Activated CD4-positive, alpha-beta T cell treated with anti-CD3 and anti-CD28 coated beads, Interleukin-2, amount 10 ng/mL, durations not matched to agents 24 days and 14 days (primary cell): ENCODE measurements around the gene ATF7IP2. TPM values are rescaled to one million over a fixed set of nuclear protein-coding genes. Genes with fewer than 3 reads are reported as not detected.
A peak's percentile ranks its signal among the peaks of the same experiment; 100 is the strongest.
"Not testable (repeated sequence)": the region's sequence is repeated elsewhere in the genome, so short reads cannot be mapped to it uniquely, and the experiment has no call there.

Experiments used
- DNase-seq: peaks from one replicate; pipeline ENCODE4 v3.0.0; 2022
- H3K27ac Mint-ChIP-seq: one replicate; pipeline ENCODE4 v1.8.0; 2022; ENCODE audit warnings: mild to moderate bottlenecking, mixed read lengths
- H3K27me3 Mint-ChIP-seq: one replicate; pipeline ENCODE4 v1.8.0; 2022; ENCODE audit warnings: mixed read lengths
- H3K36me3 Mint-ChIP-seq: one replicate; pipeline ENCODE4 v1.8.0; 2022; ENCODE audit warnings: low read depth, mild to moderate bottlenecking, mixed read lengths
- H3K4me1 Mint-ChIP-seq: one replicate; pipeline ENCODE4 v1.8.0; 2021; ENCODE audit warnings: mixed read lengths
- H3K4me3 Mint-ChIP-seq: one replicate; pipeline ENCODE4 v1.8.0; 2022; ENCODE audit warnings: mild to moderate bottlenecking, moderate library complexity, mixed read lengths
- H3K9me3 Mint-ChIP-seq: one replicate; pipeline ENCODE4 v1.8.0; 2021; ENCODE audit warnings: mixed read lengths
- intact Hi-C: fragments of 100-400 bp; cut with micrococcal nuclease; formaldehyde crosslinking; loops from one replicate; pipeline ENCODE4 v1.15.1; 2023
- total RNA-seq: library from RNA; stranded (reverse); gene quantifications from 2 replicates; pipeline ENCODE4 v1.2.3, GENCODE V29; 2022

The ATF7IP2 gene, protein sequence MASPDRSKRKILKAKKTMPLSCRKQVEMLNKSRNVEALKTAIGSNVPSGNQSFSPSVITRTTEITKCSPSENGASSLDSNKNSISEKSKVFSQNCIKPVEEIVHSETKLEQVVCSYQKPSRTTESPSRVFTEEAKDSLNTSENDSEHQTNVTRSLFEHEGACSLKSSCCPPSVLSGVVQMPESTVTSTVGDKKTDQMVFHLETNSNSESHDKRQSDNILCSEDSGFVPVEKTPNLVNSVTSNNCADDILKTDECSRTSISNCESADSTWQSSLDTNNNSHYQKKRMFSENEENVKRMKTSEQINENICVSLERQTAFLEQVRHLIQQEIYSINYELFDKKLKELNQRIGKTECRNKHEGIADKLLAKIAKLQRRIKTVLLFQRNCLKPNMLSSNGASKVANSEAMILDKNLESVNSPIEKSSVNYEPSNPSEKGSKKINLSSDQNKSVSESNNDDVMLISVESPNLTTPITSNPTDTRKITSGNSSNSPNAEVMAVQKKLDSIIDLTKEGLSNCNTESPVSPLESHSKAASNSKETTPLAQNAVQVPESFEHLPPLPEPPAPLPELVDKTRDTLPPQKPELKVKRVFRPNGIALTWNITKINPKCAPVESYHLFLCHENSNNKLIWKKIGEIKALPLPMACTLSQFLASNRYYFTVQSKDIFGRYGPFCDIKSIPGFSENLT
- 22.3 and 23.4 TPM in 2 replicates for total RNA-seq

DNA sequence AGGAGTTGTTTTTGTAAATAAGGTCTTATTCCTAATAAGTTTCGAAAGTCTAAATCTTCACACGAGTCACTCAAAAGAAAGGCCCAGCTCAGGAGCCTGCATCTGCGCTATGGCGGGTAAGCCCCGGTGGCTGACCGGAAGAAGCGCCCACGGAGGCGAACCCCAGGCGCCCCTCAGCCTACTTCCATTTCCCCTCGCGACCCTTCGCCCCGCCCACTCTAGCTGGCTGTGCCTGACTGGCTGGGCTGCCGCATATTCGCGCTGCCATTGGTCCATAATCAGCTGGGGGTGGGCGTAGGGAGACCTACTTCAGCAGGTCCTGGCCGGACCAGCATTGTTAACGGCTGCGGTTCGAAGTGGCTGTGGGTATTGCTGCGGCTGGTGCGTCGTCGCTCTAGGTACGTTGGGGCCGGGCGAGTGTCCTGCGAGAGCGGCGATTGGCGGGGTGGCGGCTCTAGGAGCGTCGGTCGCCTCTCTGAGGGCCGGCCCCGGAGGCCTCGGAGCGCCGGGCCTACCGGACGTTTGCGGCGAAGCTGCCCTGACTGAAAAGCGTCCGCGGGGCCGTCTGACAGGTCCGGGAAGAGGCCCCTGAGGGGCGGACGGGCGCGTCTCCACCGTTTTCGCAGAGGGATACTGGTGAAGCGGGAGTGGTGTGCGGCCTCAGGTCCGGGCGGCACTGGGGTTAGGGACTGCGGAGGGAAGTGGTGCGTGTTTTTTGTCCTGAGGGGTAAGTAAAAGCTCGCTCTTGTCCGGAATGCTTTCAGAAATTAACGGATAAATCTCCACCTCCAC lies at the start of gene ATF7IP2:
Gene ATF7IP2, plus strand, starts transcription at position 337 of the 792 bp plus-strand sequence. CDS start 44,560 bp downstream, outside the sequence.
- Mint-ChIP-seq H3K27me3 (no peaks in the 10 kb centered on the region), H3K27ac (peak within 1 kb of the TSS; percentile 97), H3K4me1 (peaks cover 33% of the 10 kb centered on the region), H3K4me3 (peak within 1 kb of the TSS; percentile 96), H3K36me3 (peaks cover 24% of the 10 kb centered on the region), H3K9me3 (peaks cover 3% of the 10 kb centered on the region)
- DNase-seq = peak; percentile 96
- intact Hi-C loops = loop anchor here (2.0 to 5.0 kb wide), 3 partner anchors 57 to 351 kb away; no protein-coding TSS in a partner anchor

DNA sequence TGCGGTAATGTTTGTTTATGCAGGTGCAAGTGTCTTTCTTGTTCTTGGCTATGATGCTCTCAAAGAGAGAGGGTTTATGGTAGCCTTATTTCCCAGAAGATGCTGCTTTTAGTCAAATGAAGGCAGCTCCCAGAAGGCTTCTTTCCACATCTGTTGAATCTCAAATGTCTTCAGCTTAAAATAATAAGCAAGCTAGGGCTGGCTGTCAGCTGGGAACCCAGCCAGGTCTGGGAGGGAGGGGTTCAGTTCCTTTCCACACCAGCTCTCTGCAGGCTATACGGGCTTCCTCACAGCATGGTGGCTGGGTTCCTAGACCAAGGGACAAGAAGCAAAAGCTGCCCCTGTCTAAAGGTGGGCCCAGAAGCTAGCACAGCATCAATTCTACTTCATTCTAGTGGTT lies 47.4 kb upstream of the ATF7IP2 start:
- intact Hi-C loops = no loop called here
- peaks cover 10% of the 10 kb centered on the region for H3K36me3 Mint-ChIP-seq
- no peak overlapping the region for H3K4me3 Mint-ChIP-seq
- H3K27ac Mint-ChIP-seq = no peak overlapping the region
- DNase-seq = no peak
- peaks cover 19% of the 10 kb centered on the region for H3K9me3 Mint-ChIP-seq
- H3K4me1 Mint-ChIP-seq = peaks cover 6% of the 10 kb centered on the region
- no peaks in the 10 kb centered on the region for H3K27me3 Mint-ChIP-seq

DNA sequence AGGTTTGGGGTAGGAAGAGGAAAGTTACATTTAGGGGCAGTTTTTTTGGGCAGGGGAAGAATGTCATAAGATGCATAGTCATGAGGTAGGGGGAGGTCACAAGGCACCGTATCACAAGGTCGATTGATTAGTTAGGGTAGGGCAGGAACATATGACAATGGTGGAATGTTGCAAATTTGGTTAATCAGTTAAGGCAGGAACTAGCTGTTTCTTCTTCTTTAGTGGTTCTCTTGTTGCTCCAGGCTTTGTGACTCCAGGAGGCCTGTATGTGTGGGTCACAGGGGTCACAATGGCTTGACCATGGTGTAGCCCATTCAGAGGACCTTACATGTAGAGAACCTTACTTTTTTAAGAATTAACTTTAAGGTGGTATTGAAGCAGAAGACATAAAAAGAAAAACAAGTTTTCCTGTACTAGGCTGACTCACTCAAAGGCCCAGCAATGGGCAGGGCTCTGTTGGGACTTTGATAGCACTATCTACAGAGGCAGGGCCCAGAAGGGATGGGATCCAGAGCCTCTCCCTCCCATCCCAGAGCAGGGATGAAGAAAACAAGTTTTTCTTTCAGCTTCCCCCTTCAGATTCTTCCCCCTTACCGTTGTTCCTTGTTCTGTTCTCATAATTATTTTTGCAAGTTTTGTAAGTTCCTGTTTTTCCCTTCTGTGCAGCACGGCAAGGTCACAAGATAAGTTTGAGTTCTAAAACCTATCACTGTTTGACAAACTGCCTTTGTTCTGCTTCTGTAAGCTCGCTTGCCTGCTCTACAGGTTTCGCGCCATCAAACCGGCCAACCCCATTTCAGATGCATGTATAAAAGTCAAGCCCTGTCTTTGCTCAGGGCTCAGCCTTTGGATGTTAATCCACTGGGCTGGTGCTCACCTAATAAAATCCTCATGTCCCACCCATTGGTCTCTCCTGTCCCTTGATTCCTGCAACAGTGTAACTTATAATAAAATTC lies 45.8 kb upstream of the ATF7IP2 start:
- H3K4me3 Mint-ChIP-seq = no peak overlapping the region
- H3K27me3 Mint-ChIP-seq = no peaks in the 10 kb centered on the region
- peaks cover 22% of the 10 kb centered on the region for H3K9me3 Mint-ChIP-seq
- no peak for DNase-seq
- intact Hi-C loops = no loop called here
- no peak overlapping the region for H3K27ac Mint-ChIP-seq
- peaks cover 11% of the 10 kb centered on the region for H3K36me3 Mint-ChIP-seq
- no peaks in the 10 kb centered on the region for H3K4me1 Mint-ChIP-seq

DNA sequence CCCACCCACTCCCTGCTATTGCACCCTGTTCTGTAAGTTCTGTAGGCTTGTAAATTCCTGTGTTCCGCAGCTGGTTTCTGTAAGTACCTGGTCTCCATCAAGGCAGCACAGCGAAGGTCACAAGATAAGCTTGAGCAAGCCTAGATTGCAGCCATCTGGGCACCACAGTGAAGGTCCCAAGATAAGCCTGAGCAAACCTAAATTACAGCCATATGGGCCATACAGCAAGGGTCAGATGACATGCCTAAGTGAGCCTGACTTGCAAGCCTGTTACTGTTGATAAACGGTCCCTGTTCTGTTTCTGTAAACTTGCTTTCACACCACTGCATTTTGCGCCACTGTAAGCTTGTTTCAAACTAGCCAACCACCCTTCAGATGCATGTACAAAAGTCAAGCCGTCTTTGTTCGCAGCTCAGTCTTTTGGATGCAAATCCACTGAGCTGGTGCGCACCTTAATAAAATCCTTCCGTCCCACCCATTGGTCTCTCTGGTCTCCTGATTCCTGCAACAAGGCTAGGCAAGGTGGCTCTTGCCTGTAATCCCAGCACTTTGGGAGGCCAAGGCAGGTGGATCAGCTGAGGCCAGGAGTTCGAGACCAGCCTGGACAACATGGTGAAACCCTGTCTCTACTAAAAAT lies 42.6 kb upstream of the ATF7IP2 start:
- DNase-seq = no peak
- Mint-ChIP-seq H3K27ac (no peak overlapping the region), H3K36me3 (peaks cover 11% of the 10 kb centered on the region), H3K4me1 (no peaks in the 10 kb centered on the region), H3K4me3 (no peak overlapping the region), H3K9me3 (peaks cover 26% of the 10 kb centered on the region), H3K27me3 (no peaks in the 10 kb centered on the region)
- intact Hi-C loops = no loop called here

DNA sequence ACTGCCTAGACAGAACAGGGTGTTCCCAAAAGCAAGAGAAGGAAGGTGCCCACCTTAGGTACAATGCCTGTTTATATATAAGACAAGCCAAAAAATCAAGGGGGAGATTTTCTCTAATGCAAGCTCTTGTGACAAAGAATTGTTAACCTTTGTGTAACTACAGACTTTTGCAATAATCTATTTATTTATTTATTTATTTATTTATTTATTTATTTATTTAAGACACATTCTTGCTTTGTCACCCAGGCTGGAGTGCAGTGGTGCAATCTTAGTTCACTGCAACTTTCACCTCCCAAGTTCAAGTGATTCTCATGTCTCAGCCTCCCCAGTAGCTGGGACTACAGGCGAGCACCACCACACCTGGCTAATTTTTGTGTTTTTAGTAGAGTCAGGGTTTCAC lies 41.2 kb upstream of the ATF7IP2 start:
- not testable (repeated sequence) for H3K27me3 Mint-ChIP-seq, H3K4me1 Mint-ChIP-seq

DNA sequence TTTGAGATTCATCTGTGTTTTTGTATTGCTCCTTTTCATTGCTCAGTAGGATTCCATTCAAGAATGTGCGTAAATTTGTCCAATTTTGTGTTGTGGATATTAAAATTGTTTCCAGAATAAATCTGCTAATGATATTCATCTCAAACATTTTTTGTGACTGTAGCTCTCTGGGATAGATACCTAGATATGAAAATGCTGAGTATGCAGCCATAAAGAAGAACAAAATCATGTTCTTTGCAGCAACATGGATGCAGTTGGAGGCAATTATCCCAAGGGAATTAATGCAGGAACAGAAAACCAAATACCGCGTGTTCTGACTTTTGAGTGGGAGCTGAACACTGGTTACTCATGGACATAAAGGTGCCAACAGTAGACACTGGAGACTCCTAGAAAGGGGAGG lies 40.2 kb upstream of the ATF7IP2 start:
- no peak overlapping the region for H3K4me3 Mint-ChIP-seq
- no peak for DNase-seq
- intact Hi-C loops = no loop called here
- H3K9me3 Mint-ChIP-seq = peaks cover 17% of the 10 kb centered on the region
- no peak overlapping the region for H3K27ac Mint-ChIP-seq
- H3K36me3 Mint-ChIP-seq = peaks cover 5% of the 10 kb centered on the region
- H3K4me1 Mint-ChIP-seq = no peaks in the 10 kb centered on the region
- H3K27me3 Mint-ChIP-seq = no peaks in the 10 kb centered on the region

More for the DNA sequence above, 41.2 kb upstream of the ATF7IP2 start:
- intact Hi-C loops, H3K27ac Mint-ChIP-seq, DNase-seq, H3K4me3 Mint-ChIP-seq, H3K36me3 Mint-ChIP-seq: not testable (repeated sequence)
- peaks cover 23% of the 10 kb centered on the region for H3K9me3 Mint-ChIP-seq

DNA sequence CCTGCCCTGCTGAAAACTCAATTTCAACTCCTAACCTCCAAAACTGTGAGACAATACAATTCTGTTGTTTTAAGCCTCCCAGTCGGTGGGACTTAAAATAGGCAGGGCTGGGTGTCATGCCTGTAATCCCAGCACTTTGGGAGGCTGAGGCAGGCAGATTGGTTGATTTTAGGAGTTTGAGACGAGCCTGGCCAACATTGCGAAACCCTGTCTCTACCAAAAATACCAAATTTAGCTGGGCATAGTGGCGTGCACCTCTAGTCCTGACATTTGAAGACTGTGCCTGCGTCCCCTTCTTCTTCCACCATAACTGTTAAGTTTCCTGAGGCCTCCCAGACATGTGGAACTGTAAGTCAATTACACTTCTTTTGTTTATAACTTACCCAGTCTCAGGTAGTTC lies 36.0 kb upstream of the ATF7IP2 start:
- H3K4me3 Mint-ChIP-seq = no peak overlapping the region

DNA sequence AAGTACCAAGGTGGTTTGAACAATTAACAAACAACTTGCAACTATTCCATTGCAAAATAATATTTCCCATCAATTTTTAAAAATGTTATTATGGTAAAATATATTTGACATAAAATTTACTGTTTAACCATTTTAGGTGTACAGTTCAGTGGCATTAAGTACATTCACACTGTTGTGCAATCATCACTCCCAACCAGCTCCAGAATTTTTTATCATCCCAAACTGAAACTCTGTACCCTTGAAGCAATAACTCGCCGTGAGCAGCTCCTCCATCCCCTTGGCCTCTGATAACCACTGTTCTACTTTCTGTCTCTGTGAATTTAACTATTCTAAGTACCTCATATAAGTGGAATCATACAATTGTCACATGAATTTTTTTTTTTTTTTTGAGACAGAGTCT lies 33.6 kb upstream of the ATF7IP2 start:
- no peaks in the 10 kb centered on the region for H3K9me3 Mint-ChIP-seq
- DNase-seq = no peak

More for the DNA sequence above, 36.0 kb upstream of the ATF7IP2 start:
- H3K36me3 Mint-ChIP-seq = no peaks in the 10 kb centered on the region
- H3K27ac Mint-ChIP-seq = no peak overlapping the region
- DNase-seq = no peak
- H3K27me3 Mint-ChIP-seq = no peaks in the 10 kb centered on the region
- H3K9me3 Mint-ChIP-seq = peaks cover 4% of the 10 kb centered on the region
- intact Hi-C loops = no loop called here
- H3K4me1 Mint-ChIP-seq = no peaks in the 10 kb centered on the region

DNA sequence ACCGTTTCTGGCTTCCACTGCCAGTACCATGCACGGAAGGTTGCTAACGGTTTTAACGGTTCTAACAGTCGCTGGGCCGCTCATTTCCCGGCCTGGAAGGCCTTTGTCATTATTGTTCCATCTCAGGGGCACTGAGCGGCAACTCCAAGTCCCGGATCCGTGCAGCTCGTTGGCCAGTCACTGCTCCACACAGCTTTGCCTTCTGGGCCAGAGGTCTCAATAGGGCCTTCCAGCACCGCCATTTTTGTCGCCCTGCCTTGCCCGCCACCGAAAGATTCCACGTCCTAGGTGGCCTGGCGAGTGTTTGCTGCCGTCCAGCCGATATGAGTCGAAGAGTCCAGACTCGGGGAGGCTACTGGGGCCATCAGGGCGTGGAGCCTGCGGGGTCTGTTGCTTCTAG lies 30.3 kb upstream of the ATF7IP2 start:
- H3K27ac Mint-ChIP-seq = no peak overlapping the region
- intact Hi-C loops = no loop called here
- no peak for DNase-seq

More for the DNA sequence above, 33.6 kb upstream of the ATF7IP2 start:
- intact Hi-C loops = no loop called here
- Mint-ChIP-seq H3K36me3 (no peaks in the 10 kb centered on the region), H3K4me1 (no peaks in the 10 kb centered on the region), H3K27ac (no peak overlapping the region), H3K4me3 (no peak overlapping the region), H3K27me3 (no peaks in the 10 kb centered on the region)

DNA sequence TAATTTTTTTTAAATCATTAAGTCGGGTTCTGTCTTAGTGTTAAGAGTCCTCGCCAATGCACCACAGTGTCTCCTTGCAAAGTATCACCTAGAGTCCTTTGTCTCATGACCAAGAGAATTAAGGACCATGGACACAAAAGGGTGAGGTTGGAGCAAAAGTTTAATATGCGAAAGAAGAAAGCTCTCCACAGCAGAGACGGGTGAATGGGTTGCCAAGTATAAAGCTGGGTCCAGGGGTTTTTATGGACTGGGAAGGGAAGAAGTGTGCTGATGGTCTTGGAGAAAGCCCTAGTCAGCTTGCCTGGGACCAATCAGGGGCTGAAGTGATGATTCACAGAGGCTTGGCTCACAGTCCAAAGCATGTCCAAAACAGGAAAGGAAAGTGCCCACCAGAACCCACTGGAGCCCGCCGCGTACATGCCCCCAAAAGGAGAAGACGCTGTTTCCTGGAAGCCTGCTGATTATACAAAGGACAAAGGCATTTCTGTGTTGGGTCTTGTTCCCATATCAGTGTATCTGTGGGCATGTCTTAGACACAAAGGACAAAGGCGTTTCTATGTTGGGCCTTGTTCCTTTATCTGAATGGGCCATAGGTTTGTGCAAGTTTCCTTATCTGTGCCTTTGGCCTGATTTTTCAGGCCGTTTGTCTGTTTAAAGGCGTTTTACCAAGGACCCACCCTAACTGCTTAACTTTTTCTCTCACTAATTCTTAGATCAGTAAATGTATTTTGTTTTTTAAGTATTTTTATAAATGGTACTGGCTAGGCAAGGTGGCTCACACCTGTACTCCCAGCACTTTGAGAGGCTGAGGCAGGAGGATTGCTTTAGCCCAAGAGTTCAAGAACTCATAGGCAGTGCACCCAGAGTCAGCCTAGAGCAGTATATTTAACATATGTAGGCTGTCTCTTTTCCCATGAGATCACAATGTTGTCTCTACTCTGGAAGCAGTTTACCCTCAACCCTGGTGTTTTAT lies 28.7 kb upstream of the ATF7IP2 start:
- peaks cover 4% of the 10 kb centered on the region for H3K27me3 Mint-ChIP-seq
- H3K27ac Mint-ChIP-seq = no peak overlapping the region
- peaks cover 11% of the 10 kb centered on the region for H3K9me3 Mint-ChIP-seq
- peaks cover 11% of the 10 kb centered on the region for H3K4me1 Mint-ChIP-seq
- no peak for DNase-seq
- intact Hi-C loops = no loop called here
- peaks cover 3% of the 10 kb centered on the region for H3K36me3 Mint-ChIP-seq
- H3K4me3 Mint-ChIP-seq = no peak overlapping the region

More for the DNA sequence above, 30.3 kb upstream of the ATF7IP2 start:
- Mint-ChIP-seq H3K9me3 (peaks cover 8% of the 10 kb centered on the region), H3K4me1 (peaks cover 4% of the 10 kb centered on the region), H3K4me3 (no peak overlapping the region), H3K36me3 (no peaks in the 10 kb centered on the region), H3K27me3 (peaks cover 4% of the 10 kb centered on the region)

DNA sequence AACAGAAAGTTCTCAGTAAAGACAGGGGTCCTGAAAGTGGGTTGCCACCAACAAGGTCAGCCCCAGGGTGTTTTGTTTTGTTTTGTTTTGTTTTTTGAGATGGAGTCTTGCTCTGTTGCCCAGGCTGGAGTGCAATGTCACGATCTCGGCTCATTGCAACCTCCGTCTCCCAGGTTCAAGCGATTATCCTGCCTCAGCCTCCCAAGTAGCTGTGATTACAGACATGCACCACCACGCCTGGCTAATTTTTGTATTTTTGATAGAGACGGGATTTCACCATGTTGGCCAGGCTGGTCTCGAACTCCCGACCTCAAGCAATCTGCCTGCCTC lies 24.1 kb upstream of the ATF7IP2 start:
- DNase-seq, intact Hi-C loops, H3K36me3 Mint-ChIP-seq, H3K27me3 Mint-ChIP-seq: not testable (repeated sequence)
- Mint-ChIP-seq H3K27ac (peak overlapping the region; percentile 55), H3K4me3 (peak overlapping the region; percentile 55), H3K4me1 (peaks cover 18% of the 10 kb centered on the region), H3K9me3 (peaks cover 13% of the 10 kb centered on the region)
